NCI-H446 (cell line): ENCODE data around the gene B3GALT6.

Experiments used
- DNase-seq, 2 experiments: peaks; one replicate each; lab custom pipeline; 2025; lab: John Stamatoyannopoulos, UW

B3GALT6 gene

GRCh38 chr1:1202831-1203560 is 29.0 kb upstream of the B3GALT6 start:
- no peak for DNase-seq

- DNase-seq, result no peak
Observed at GRCh38 chr1:1203561-1204424, 28.2 kb upstream of the B3GALT6 start.

GRCh38 chr1:1204425-1204920 is 27.6 kb upstream of the B3GALT6 start:
- DNase-seq, result no peak

DNA sequence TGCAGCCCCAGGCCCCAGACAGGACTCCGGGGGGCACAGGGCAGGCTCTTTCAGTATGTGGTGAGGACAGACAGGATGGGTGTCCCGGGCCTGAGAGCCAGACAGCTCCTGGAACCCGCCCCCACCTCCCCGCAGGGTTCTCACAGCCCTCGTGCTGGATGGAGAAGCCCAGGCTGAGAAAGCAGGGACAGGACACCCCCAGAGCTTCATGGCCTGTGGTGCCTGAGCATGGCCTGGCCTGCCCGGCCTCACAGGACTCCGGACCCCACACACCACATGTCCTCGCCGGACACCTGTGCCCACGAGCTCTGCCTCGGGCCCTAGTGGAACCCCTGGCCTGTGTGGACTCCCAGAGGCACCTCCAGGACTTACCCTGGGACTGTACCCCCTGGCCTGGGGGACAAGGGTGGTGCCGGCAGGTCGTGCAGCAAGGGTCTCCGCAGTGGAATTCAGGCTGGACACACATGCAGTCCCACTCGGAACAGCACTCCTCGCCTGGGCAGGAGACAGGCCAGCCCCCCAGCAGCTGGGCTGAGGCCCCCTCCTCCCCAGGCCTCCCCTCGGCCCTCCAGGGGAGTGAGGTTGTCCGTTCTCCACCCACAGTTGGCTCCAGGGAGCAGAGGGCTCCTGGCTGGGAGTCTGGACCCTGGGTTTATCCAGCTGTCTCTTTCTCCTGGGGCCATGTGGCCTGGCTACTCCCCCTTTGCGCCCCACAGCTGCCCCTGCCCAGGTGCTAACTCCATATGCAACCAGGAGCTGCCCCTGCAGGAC is 26.9 kb upstream of the B3GALT6 start:
- DNase-seq, result no peak

- no peak for DNase-seq
Observed at GRCh38 chr1:1205769-1206375, 26.2 kb upstream of the B3GALT6 start.

GRCh38 chr1:1206376-1206965 is 25.6 kb upstream of the B3GALT6 start, which contains the start of gene TNFRSF18:
TNFRSF18 (minus strand) TSS chr1:1206592; CDS start chr1:1206571, 21 bp downstream.
- DNase-seq, result no peak

GRCh38 chr1:1206966-1207531 is 25.0 kb upstream of the B3GALT6 start:
- no peak for DNase-seq

- no peak for DNase-seq
Observed at GRCh38 chr1:1207571-1207892, 24.5 kb upstream of the B3GALT6 start.

- no peak for DNase-seq
Observed at GRCh38 chr1:1208713-1209433, 23.2 kb upstream of the B3GALT6 start.

- no peak for DNase-seq
Observed at GRCh38 chr1:1210726-1211540, 21.1 kb upstream of the B3GALT6 start.

DNA sequence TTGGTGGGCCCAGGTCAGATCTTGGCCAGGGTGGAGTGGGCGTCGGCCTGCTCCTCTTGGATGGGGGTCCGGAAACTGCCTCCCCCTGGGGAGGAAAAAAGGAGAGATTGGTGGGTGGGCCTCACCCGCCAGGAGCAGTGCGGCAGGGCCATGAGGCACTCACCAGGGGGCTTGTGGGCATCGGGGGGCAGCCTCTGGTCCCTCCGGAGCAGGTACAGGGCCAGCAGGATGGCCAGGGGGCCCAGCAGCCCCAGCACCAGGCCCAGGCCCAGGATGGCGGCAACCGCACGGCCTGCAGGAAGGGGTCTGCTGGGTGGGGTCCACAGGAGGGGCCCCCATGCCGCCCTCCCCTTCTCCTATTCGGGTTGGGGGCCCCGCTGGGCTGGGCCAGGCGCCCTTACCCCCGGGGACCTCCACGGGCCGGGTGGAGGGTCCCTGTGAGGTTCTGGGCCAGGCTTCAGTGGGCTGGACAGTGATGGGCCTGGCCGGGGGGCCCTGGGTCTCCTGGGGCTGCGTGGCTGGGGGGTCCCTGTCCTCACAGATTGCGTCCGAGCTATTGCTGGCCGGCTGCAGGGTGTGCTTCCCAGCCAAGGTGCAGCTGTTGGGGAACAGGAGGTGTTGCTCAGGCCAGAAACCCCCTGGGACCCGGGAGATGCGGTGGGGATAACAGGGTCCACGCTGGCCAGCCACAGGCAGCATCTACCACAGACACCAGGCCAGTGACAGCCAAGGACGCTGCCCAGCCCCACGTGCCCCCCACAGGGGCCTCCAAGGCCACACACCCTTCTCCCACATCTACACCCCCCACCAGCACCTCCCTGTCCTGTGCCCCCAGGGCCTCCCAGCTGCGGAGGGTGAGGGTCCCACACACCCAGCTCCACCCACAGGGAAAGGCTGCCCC is 20.2 kb upstream of the B3GALT6 start:
- no peak for DNase-seq

GRCh38 chr1:1212780-1213344 is 19.2 kb upstream of the B3GALT6 start:
- DNase-seq, result no peak

DNA sequence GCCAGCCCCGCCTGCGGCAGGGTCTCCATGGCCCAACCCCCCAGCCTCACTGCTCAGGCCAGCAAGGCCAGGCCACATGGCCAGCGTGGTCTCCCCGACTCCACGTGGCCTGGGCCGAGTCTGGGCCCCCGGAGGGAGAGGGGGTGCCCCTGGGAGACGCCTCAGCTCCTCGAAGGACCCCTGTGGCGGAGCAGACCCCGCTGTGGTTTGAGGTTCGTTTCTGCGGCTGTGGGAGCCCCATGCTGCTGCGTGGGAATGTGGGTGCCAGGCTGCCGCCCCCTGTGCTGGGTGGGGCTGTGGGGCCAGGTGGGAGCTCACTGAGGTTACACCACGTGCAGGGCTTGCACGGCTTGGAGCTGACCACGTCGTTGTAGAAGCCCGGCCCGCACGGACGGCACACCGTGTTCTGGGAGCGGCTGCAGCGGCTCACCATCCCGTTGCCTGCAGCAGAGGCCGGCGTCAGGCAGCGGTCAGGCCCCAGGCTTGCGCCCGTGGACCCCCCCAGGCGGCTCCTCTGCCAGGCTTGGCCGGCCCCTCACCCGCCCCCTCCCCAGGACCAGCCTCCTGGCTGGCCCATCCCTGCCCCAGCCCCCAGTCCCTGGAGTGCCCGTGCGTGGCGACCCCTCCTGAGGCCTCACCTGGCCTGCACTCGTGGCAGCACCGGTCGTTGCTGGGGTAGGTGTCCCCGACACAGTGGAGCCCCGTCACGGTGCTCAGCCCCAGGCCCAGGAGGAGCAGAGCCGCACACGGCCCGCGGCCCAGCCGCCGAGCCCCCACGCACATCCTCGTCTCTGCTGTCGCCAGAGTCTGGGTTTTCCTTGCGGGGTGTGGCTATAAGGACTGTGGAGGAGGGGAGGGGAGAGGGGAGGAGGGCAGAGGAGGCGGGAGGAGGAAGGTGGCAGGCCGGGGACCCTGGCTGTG is 18.4 kb upstream of the B3GALT6 start, which contains the start of gene TNFRSF4:
Gene TNFRSF4 (minus strand): TSS at position 809 of the 921 bp plus-strand sequence. CDS start 26 bp downstream, at position 783.
- DNase-seq, result no peak

DNA sequence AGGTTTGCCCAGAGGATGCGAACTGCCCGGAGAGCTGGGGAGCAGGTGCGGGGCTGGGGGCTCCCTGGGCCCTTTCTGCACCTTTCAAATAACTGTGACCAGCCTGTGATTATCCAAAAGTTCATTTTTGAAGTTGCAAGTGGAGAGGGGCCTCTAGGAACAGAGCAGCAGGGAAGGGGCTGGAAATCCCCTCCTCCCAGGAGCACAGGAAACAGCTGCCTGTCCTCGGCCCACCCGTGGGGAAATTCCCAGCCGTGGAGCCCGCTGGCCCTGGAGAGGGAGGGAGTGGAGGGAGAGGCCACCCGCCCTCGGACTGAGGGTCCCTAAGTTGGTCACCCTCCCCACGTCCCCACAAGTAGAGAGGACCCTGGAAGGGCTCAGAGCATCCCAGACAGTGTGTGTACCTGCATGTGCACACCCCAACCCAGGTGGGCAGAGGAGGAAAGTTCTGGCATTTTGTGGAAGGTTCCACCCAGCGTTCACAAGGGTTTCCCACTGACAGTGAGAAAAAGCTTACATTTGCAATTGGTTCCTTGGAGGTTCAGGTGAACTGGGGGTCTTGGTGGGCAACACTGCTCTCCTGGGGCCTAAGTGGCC is 16.9 kb upstream of the B3GALT6 start:
- DNase-seq, result no peak

- no peak for DNase-seq
Observed at GRCh38 chr1:1215881-1216605, 16.0 kb upstream of the B3GALT6 start.
